ENCODE results near the gene SIPA1L3.

GRCh38 chr19:37977992-37978391, 71.0 kb downstream of the SIPA1L3 start:
- TF ChIP-seq REST (IDR thresholded peaks at IDR 0.05; ENCODE audit: unreplicated experiment) (no peak), EZH2phosphoT487 (IDR thresholded peaks at IDR 0.05; ENCODE audit: unreplicated experiment) (no peak), POLR2AphosphoS5 (IDR thresholded peaks at IDR 0.05; ENCODE audit: low read depth) (no peak), CTCF (conservative IDR thresholded peaks at IDR 0.05; ENCODE audit: low read depth in 2 of 2) (no peak), JUNB (IDR thresholded peaks at IDR 0.05; ENCODE audit: unreplicated experiment) (no peak), CREB1 (CRISPR knock-in tag; IDR thresholded peaks at IDR 0.05; ENCODE audit: low read depth) (no peak), EZH2 (IDR thresholded peaks at IDR 0.05; ENCODE audit: low read depth, unreplicated experiment) (no peak), NANOG (IDR thresholded peaks at IDR 0.05; ENCODE audit: borderline replicate concordance) (no peak), ETS1 (IDR thresholded peaks at IDR 0.05) (no peak), STAT1 (IDR thresholded peaks at IDR 0.05; ENCODE audit: unreplicated experiment) (no peak), ZNF114 (CRISPR knock-in tag; IDR thresholded peaks at IDR 0.05) (no peak), ZNF331 (CRISPR knock-in tag; IDR thresholded peaks at IDR 0.05; ENCODE audit: low read depth) (no peak), ZNF462 (CRISPR knock-in tag; IDR thresholded peaks at IDR 0.05) (no peak)

All from GM23338 (cell line).